NCI-H2227 (cell line): Measurements from ENCODE around the gene PSKH1.
"Not testable (repeated sequence)": the region's sequence is repeated elsewhere in the genome, so short reads cannot be mapped to it uniquely, and the experiment has no call there.

Experiments used
- DNase-seq: peaks from one replicate; lab custom pipeline; 2025; ENCODE audit not compliant: unreplicated experiment; lab: John Stamatoyannopoulos, UW

PSKH1 gene

GRCh38 chr16:67957622-67958021 lies 64.6 kb downstream of the PSKH1 start:
- DNase-seq, result no peak

- no peak for DNase-seq
Measured at GRCh38 chr16:67959536-67960329, 66.7 kb downstream of the PSKH1 start.

GRCh38 chr16:67961551-67961957 lies 68.5 kb downstream of the PSKH1 start:
- no peak for DNase-seq

GRCh38 chr16:67962135-67962534 lies 69.1 kb downstream of the PSKH1 start:
- no peak for DNase-seq

DNA sequence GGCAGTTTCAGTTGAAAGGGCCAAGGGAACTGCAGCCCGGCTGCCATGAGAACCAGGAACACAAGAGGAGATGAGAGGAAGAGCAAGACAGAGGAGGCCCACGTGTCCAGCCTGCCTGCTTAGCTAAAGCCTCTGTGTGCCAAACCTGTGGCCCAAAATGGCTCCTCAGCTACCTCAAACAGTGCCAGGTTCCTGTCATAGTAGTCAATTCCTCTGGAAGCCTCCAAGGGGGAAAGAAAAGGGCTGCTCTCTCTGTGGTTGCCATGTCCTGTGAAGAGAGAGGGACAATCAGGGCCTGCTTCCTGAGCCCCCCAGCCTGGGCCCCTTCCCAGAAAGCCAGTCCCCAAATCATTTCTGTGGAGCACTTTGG lies 70.2 kb downstream of the PSKH1 start:
- DNase-seq, result no peak

DNA sequence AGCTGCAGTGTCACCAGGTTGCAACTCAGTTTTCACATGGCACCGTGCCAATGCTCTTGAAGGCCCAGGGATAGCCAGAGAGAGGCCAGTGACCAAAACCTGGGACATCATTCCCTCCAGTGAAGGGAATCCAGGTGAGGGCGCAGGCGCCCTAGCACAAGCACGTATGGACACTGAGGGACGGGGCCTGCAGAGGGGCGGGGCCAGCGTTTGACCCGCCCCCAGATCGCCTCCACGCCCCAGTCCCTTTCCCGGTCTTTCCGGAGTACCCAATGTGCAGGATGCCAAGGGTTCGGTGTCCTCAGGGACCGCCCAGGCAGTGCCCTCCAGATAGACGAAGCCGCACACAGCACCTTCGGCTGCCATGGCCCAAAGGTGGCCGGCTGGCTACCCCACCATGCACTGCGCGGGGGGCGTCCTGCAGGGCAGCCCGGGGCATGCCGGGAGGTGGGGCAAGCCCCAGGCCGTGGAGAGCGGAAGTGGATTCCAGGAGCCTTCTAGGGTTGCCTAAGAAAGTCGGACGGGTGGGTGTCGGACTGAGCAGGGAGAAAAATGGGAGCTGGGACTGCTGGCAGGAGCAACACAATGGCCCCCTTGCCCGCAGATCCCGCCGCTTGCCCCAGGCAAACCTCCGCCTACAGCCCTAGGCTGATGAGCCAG lies 70.7 kb downstream of the PSKH1 start:
- no peak for DNase-seq

- DNase-seq, result no peak
Measured at GRCh38 chr16:67964477-67965131, 71.5 kb downstream of the PSKH1 start.

DNA sequence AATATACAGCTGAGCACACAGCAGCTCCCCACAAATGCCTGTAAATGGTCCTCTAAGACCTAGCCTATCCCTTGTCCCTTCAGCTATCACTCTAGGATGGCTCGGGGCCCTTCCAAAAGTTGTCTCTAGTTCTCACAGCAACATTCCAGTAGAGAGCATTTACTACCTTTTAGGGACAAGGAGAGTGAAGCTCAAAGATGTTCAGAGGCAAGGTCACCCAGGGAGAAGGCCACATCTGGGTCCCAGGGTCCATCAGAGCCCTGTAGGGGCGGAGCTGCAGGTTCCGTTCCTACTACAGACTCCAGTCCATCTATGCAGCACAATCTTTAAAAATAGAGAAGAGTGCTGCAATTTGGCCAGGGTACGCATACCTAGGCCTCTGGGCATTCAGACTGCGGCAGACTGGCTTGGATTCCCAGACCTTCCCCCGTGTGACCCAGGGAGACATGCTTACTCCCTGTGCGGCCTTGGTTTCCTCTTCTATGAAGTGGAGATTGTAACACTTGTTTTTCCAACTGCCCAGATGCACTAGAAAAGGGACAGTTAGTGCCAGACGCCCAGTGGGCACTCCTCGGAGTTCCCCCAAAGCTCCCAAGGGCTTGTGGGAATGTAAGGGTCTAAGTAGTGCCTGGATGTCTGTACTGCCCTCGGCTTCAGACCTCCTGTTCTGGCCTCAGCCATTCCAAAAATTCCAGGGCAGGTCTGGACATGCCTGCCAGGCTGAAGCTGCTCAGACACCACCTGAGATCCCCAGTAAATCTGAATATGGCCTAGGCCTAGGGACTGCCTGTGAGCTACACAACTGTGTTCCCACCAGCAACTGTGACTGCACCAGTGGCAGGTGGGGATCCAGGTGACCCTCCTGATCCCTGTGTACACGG lies 72.9 kb downstream of the PSKH1 start:
- DNase-seq, result no peak

GRCh38 chr16:67966549-67967182 lies 73.6 kb downstream of the PSKH1 start:
- no peak for DNase-seq

- no peak for DNase-seq
Measured at GRCh38 chr16:67967183-67967957, 74.3 kb downstream of the PSKH1 start.

GRCh38 chr16:67967958-67968399 lies 74.9 kb downstream of the PSKH1 start:
- DNase-seq, result peak; percentile 20

GRCh38 chr16:67968400-67969253 lies 75.6 kb downstream of the PSKH1 start, which contains the start of gene SLC12A4:
SLC12A4 (minus strand) TSS chr16:67968637; CDS start chr16:67968553, 84 bp downstream.
- DNase-seq, result peak; percentile 82

DNA sequence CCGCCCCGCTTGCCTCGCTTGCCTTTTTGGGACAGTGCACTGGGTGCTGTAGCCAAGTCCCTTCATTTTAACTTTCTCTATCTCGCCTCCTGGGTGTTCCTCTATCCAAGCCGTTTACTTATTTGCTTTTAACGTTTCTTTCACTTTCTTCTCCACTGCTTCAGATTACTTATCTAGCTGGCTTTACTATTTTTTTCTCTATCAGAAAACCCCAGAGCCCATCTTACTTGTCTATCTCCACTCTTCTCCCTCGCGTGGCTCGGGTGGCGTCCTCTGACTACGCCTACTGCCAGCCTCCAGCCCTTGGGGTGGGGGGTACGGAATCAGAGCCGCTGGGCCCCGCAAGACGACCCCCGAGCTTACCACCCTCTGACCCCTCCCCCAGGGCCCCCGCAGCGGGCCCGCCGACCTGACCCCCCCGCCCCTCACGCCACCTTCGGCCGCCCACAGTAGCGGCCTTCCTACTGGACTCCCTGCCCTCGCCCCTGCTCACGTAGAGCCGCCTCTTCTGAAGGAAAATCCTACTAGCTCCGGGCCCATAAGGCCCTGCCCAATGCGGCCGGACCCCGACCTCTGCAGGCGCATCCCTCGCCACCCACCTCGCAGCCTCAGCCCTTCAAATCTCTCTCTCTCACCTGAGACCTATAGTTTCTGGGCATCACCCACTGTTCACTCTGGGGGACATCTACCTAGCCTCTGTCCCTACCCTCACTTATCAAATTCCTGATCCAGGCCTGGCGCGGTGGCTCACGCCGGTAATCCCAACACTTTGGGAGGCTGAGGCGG lies 76.4 kb downstream of the PSKH1 start:
- DNase-seq, result no peak

GRCh38 chr16:67971111-67971510 lies 78.1 kb downstream of the PSKH1 start:
- no peak for DNase-seq

DNA sequence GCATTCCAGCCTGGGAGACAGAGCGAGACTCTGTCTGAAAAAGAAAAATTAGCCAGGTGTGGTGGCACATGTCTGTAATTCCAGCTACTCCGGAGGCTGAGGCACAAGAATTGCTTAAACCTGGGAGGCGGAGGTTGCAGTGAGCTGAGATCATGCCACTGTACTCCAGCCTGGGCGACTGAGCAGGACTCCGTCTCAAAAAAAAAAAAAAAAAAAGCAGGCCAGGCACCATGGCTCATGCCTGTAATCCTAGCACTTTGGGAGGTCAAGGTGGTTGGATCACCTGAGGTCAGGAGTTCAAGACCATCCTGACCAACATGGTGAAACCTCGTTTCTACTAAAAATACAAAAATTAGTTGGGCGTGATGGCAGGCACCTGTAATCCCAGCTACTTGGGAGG lies 79.2 kb downstream of the PSKH1 start:
- DNase-seq, result not testable (repeated sequence)

DNA sequence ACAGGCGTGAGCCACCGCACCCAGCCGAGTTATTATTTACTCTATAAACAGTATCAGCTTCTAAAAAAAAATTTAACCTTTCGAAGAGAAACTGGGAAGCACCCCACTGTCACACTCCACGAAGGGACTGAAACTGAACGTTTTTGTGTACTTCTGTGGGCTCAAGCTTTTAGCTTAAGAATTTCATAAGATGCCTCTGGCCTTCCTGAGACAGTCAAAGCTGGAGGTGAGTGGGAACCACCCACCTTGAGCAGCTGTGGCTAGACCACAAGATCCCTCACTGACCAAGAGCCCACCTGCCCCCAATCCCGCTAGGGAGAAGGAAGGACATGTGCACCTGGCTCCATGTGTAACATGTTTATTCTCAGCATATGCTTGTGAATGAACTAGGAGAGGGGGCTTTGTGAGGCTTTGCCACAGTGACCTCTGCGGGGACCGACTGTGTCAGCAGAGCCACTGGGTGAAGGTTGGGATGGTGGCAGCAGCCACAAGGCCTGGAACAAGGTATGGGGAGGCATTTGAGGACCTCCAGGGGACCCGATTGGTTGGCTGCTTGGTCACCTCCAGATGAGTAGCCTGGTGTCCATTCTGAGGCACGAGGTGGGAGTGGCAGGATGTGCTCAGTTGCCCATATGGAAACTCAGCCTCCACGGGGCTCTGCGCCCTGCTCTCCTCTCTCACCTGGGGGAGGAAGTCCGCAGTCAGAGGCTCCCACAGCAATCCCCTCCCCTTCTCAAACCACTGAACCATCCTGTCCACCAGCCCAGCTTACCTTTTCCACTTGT lies 82.5 kb downstream of the PSKH1 start:
- DNase-seq, result no peak

DNA sequence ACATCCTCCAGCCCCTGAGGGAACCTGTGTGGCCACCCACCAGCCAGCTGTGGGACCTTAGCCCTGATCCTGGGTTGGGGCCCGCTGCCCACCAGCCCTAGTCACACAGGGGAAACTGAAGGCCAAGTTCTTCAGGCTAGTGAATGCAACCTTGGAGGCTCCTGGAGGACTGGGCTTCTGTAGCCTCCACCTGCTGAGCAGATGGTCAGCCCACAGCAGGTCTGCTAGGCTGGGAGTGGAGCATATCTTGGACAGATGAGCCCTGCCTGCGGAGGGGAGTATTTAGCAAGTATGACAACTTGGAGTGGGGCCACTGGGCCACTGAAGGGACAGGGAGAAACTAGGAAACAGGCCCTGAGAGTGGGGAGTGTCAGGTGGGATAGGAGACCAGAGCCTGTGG lies 83.2 kb downstream of the PSKH1 start:
- DNase-seq, result no peak
